ENCODE data around the gene HOXA13.

The HOXA13 gene

DNA sequence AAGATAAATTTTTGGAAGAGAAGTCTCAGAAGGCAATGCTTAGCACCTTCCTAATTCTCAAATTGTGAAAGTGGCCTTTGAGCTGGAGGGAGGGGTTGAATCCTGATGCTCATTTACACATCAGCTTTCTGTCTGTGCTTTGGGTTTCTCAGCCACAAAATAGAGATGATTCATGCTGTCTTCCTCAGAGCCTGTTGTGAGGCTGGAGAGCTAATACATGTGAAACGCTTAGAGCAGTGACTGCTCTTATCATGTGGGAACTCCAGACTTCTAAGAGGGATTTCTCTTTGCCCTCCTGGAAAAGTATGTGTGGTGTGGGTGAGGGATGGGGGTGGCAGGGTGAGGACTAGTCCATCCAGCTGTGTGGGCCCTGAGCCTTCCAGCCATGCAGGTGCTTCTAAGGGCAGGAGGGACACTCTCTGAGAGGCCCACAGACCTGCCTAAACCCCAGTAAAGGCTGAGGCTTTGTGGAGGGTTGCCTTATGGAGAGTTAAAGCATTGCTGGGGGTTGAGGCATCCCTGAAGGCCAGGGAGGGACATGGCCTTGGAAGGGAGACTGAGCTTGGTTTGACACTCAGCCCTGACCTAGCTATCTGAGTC is 37.9 kb upstream of the HOXA13 start:
- no peak for DNase-seq (ENCODE audit: low read depth in 3 of 3)

DNA sequence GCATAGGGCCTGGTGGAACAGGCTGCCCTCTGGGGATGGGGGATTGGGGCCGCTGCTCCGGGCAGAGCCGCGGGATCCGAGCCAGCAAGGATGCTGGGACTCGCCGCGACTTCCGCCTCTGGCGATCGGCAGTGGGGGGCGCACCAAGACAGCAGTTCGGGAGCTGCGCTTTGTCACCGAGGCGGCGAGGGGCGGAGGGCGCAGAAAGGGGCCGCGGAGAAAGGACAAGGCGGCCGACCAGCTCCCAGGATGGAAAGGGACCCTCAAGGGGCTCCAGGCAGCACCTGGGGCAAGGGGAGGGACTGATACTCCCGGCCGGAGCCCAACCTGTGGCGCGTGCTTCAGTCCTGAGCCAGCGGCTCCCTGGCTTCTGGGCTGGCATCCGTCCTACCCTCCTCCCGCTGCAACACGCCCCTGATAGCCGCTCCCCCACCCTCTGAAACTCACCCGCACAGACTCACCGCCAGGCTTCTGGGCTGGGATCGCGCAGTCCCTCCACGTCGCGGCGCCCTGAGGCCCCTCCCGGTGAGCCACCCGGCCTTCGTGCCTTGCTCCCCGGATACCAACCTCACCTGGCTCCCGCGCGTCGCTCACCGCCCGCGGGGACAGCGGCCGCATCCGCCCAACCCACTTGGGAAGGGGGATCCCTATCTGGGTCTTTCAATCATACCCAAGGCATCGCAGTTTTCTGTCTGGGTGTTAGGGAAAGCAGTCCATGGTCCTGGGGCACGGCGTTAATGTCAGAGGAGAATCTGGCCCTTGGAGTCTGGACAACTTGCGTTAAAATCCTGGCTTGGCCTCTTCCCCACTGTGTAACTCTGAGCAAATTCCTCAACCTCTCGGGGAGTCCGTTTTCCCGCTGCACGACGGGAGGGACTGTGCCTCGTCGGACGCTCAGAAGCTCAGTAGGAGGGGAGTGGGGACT is 35.8 kb upstream of the HOXA13 start:
- no peak for DNase-seq (ENCODE audit: low read depth in 3 of 3)

DNA sequence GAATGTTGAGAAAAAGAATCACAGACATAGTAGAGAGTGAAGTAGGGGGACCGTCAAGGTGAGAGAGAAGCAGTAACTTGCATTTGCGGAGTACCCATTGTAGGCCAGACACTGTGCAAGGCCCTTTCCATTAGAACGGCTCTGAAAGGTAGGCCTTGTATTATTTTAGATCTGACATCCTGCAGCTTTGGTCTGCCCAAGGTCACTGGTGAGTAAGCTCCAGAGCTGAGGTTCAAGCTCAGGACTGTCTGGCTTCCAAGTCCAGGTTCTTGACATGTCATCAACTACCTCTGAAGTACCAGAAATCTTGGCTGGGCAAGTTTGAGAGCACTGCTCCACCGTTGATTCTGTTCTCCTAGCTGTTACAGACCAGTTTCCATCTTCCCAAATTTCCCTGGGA is 29.6 kb upstream of the HOXA13 start:
- DNase-seq (ENCODE audit: low read depth in 3 of 3) = no peak

DNA sequence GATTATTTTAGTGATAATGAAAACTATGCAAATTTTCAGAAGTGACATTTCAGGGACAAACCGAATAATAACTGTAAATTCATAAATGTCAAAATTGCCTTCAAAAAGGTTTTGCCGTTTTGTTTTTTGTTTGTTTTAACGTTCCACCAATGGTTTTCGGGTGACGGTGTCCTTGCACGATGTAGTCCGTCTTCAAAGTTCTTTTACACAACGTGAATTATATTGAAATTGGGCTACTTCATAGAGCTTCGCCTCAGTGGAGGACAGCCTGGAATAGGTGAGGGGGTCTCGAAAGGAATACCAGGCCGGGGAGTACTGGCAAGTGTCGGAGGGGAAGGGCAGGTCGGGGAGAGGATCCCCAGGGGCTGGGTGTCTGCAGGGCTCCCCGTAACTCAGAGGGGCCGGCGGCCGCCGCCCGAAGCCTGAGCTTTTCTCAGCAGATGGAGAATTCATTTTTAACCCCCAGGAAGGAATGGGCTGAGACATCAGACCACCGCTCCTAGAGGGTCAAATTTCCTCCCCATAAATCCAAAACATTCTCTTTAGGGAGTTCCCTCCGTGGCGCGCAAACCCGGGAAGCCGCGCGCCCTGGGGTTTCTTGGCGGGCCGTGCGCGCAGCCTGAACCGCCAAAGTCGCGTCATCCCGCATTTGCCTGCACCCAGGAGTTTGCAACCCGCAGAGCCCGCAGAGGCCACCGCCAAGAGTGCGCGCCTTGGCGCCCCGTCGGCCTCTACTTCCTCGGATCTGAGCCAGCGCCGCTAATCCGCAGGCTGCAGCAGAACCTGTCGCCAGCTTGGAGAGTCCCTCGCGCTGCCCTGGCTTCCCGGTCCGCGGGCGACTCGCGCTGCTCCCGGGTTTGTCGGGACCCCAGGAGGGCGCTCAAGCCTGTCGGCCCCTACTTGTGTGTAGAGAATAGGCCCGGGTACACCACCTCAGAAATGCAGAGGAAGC is 25.4 kb upstream of the HOXA13 start:
- no peak for DNase-seq (ENCODE audit: low read depth in 3 of 3)

DNA sequence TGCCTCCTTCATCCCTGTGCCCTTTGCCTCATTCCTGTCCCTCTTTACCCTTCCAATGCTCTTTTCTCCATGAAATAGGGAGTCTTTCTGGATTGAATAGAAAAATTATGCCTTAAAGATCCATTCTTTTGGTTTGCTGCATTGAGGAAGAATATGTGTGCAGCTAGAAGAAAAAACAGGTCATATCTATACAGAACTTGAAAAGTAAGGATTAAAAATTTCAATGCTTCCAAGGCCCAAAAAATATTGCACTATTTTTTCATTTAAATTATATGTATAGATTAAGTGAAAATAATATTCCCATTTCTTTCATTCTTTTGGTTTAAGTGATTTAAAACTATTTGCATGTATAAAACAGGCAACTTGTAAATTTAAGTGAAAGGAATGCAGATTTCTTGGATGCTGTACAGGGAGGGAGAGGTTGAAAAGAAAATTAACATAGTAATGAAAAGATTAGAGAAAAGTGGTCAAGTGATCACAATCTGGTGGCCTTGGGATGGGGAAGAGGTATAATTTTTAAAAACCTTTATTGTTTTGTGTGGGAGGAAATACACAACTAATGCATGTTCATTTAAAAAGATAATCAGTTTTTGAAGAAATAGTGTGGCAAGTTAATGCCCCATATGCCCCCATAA is 24.2 kb upstream of the HOXA13 start:
- DNase-seq (ENCODE audit: low read depth in 3 of 3) = no peak

DNA sequence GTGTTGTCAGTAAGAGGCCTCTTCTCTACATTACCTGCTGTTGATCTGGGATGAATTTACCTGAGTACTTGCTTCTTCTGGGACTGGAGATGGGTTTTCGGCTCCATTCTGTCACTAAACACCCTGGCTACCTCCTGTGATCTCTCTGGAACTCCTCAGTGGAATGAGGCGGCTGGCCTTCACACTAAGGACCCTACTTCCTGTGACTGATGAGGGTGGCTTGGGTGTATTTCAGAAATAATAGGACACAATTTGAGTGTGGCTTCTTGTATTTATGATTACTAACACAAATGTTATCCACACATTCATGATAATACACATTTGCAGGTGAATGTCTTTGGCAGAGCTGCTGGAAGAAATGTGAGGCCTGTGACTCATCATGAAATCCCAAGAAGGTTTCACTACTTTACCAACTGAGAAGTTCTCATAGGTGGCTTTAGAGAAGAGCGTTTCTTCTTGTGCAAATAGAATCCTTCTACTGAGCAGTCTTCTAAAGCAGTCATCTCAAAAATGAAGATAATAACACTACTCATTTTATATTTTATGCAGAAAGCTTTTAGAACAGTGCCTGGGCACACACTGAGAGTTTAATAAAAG is 21.4 kb upstream of the HOXA13 start:
- no peak for DNase-seq (ENCODE audit: low read depth in 3 of 3)

DNA sequence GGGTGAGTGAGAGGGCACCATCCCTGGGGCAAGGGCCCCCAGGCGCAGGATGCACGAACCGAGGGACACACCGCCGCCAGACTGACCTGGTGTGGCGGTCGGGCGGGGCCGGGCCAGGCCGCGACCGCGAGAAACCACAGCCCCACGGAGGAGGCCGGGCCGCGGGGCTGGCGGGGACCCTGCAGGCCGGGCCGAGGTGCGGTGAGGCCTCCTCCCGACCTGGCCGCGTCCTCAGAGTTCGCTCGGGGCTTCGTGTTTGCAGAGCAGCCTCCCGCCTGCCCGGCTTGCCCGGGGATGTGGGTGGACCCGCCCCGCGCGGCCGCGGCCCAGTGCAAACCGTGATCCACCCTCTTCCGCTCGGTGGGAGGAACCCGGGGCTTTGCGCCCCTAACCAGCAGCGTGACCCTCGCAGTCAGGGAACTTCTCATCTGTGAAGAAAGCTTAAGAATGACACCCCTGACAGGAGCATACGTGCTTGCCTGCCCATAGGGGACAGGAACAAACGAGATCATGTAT is 20.6 kb upstream of the HOXA13 start:
- no peak for DNase-seq (ENCODE audit: low read depth in 3 of 3)

DNA sequence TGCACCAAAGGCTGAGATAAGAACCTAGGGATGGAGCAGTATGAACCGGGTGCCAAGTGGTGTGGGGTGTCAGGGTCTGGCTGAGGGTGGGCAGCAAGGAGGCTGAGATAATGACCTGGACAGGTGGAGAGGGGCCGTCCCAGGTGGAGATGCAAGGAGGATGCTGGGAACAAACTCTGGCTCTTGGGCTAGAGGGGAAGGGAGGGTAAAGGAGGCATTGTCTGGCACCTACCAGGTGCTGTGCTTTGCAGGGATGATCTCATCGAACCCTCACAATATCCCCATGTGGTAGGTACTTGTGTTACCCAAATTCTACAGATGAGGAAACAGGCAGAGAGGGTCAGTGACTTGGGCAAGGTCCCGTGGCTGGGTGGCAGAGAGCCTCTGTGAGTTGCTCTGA is 19.9 kb upstream of the HOXA13 start:
- DNase-seq (ENCODE audit: low read depth in 3 of 3) = no peak

DNA sequence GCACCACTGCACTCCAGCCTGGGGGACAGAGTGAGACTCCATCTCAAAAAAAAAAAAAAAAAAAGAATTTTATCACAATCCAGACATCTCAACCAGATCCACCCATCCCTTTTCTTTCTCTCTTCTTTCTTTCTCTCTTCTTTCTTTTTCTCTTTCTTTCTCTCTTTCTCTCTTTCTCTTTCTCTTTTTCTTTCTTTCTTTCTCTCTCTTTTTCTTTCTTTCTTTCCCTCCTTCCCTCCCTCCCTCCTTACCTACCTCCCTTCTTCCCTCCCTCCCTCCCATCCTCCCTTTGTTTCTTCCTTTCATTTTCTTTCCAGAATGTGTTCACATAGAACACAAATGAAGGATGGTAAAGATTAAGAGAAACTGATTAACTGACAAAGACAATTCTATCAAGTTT is 18.1 kb upstream of the HOXA13 start:
- DNase-seq (ENCODE audit: low read depth in 3 of 3) = no peak

DNA sequence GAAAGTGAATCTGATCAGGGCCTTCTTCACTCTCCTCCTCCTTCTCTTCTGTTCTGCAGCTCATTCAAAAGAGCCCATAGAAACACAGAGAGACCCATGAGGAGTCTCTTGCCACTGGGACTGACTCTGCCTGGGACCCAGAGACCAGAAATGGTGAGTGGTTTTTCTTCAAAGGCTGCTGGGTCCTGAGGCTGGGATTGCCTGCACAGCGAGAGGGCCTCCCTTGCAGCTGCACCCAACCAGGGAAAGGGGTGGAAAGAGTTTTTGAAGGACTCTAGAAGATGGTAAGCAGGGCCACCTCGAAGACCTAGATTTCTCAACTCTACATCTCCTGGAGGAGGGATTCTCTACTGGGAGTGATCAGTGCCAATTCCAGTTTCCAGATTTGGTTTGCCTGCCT is 15.5 kb upstream of the HOXA13 start:
- no peak for DNase-seq (ENCODE audit: low read depth in 3 of 3)

DNA sequence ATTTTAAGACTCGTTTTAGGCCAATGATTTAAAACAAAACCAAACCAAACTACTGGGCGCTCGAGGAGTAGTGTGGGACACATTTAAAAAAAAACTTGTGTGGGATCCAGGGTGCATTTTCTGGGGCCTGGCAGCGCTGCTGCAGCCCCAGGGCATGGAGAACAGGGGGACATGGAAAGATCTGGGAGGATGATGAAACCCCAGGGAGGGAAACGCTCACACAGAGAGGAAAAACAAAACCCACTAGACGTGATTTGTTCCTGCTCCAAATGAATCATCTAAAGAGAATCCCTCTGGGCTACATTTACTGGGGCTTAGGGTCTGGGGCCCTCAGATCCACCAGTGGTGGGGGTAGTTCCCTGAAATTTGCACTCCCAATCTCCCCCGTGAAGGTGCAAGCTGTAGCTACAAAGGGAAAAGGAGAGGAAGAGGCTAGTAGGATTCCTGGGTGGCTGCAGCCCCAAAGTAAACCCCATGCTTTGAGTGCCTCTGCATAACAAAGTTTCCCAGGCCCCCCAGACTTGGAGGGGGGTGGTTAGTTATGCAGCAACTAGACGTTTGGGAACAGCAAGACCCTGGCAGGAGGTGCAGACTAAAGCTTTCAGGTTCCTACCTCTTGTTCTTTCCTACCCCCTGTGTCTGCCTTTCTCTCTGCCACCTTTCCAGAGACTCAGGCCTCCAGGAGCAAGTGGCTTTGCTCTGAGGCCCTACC is 14.5 kb upstream of the HOXA13 start:
- DNase-seq (ENCODE audit: low read depth in 3 of 3) = no peak

DNA sequence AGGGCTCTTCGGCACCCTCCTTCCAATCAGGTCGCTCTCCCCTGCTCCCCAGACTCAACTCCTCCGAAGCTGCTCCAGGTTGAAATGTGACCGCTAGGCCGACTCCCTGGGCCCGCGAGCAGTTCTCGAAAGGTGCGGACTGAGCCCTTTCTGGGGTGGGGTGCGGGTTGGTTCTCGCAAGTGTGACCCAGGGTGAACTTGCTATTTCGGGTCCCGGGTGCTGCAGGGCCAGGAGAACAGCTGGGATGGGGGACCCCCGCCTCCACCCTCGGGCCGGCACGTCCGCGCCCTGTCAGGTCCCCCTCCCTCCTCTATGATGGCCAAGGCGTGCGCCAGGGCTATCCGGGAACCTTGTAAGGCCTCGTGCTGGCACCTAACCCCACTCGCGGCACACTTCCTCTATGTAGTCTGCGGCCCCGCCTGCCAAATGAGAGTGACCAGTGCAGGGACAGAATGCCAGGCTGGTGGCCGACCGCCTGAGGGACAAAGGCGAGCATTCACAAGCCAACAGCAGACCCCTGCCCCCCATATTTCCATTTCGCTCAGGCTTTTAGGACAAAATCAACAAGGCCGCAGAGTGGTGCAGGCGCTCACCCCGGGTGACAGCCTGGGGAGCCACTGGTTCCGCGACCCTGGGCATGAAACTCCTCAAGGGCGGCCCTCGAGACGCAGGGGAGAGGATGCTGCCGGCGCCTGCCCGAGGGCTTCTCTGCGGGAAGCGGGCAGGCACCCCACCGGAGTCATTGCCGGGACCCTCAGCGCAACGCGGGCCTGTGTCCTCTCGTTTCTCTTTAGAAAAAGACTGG is 13.7 kb upstream of the HOXA13 start:
- no peak for DNase-seq (ENCODE audit: low read depth in 3 of 3)

DNA sequence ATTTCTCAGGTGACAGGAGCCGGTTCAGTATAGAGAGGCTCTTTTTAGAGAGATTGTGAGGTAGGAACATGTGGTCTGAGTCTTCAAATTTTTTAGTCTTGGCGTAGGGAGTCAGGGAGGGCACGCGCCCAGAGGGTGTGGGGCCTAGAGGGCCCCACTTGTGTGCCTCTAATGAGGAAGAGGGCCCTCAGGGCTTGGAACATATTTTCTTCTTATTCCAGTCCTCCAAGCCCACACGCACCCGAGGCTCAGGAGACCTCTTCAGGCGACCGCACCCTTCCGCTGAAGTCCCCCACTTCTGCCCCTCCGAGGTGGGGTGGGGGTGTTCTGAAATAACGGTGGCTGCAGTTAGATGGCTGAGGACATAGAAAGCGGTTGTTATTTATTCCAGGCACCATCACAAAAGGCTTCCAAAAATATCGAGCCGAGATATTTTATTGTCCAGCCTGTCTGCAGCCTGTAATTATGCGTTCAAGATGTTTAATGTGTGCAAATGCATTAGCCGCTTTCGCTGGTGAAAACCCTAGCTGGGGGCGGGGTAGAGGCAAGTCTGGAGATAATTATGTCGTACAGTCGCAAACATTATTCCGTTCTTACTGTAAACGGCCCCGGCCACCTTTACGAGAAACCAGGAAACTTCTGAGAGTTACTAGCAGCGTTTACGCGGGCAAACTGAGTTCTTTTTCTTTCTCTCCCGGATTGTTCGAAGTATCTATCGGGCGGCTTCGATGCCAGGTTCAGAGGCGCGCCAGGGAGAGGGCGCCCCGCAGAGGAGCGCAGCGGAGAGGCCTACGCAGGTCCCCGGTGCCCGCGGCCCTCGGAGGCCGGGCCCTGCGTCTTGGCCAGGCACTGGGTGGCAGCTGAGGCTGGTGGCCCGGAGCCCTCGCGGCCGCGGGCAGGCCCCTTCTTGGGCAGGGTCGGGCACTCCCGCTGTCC is 12.9 kb upstream of the HOXA13 start:
- DNase-seq (ENCODE audit: low read depth in 3 of 3) = no peak

DNA sequence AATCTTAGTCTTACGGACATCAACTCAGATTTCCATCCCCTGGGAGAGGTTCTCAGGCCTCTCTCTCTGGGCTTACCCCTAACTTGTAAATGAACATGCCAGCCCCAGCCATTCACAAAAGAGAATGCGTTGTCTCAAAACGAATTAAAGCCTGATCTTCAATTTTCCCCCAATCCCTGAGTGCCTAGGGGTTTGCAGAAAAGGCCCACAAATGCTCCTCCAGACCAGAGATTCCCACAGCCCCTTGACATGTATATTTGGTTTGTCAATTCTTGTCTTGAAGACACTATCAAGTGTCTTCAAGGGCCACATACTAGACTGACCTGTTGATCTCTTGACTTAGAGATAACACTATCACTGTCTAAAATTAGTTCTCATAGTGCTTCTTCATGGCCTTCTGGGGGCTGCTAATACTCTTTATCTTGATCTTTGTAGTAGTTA is 11.9 kb upstream of the HOXA13 start:
- DNase-seq (ENCODE audit: low read depth in 3 of 3) = no peak

DNA sequence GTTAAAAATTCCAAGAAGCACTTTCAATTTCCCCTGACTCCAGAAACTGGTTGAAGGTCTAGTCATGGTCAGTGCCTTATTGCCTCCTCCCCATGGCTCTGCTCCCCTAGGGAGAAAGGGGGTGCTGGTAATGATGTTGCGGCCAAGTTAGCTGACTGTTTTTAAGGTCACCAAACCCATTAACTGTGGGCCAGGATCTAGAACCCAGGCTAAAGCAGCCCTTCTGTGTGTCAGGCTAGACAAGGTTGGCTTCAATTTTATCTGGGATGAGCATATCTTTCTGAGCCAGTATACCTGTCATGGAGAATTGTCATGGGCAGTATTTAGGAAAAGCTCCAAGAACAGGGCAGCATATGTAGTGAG is 11.2 kb upstream of the HOXA13 start:
- DNase-seq (ENCODE audit: low read depth in 3 of 3) = no peak

DNA sequence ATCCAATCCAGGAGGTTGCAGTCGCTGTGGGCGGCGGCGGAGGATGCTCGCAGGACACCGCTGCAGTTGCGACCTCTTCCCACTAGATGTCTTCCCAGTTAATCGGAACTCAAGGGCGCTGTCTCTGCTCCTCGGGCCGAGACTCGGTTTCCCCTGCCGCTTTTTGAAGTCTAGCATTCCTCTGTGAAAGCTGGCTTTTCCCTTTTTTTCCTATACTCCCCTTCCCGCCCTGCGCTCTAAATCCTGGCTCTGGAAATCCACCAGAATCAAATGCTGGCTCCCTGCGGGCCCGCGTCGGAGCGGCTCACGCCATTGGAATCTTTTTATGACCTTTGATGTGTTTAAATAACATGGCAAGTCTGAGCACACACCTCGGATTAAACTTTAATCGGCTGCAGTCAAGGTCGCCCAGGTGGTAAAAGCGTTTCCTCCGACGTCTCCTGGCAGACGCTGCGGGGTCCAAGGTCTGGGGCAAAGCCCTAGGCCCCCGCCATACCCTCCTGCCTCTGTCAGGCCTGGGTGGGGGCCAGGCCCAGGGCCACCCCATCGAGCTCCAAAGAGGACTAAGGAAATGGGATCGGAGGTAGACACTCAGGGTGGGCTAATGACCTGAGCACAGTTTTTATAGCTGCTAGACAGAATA is 10.7 kb upstream of the HOXA13 start:
- DNase-seq (ENCODE audit: low read depth in 3 of 3) = no peak

DNA sequence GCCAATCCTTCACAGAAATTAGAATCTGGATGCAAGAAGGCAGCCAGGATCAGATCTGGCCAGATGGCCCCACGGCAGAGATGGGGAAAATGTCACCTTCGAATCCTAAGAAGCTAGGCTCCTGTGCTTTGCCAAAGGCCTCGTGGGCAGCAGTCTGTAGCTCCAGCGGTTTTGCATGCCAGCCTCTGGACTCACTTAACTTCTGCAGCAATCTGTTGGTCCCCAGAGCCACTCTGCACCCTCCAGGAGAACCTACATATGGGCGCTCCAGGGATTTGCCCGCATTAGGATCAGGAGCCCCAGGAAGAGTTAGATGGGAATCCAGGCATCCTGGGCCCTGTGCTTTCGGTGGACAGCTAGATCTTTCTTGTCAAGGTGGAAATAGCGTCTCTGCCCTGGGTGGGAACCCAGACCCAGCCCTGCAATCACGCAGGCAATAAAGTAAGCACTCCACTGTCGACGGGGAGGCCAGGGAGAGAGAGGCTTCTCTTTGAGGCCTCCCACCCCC is 10.1 kb upstream of the HOXA13 start:
- DNase-seq (ENCODE audit: low read depth in 3 of 3) = no peak

DNA sequence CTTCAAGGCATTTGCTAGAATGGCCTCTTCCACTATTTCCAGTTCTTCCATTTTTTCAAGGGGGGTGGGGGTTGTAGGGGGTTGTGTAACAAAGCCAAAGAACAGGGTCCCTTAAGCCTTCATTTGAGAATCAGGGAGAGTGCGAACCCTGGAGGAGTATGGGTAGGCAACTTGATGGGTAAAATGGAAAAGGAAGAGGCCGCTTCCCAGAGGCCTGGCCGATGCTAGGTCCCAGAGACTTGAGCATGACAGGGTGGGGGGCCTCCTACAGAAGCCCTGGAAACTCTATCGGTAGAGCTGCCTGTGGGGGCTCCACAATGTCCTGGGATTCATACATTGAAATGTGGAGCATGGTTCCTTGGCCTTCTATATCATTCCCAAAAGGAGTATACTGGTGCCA is 9.1 kb upstream of the HOXA13 start:
- DNase-seq (ENCODE audit: low read depth in 3 of 3) = no peak
